GM21381 (cell line): Measurements from ENCODE around the gene RNU11.
"Not testable (repeated sequence)": the region's sequence is repeated elsewhere in the genome, so short reads cannot be mapped to it uniquely, and the experiment has no call there.

Source experiments
- ATAC-seq: cut with Tn5 transposase; IDR thresholded peaks from one replicate; pipeline ENCODE4 v1.9.1; 2021; ENCODE audit warnings: mild to moderate bottlenecking, moderate library complexity; ENCODE audit not compliant: unreplicated experiment

The RNU11 gene

GRCh38 chr1:28648474-28649198 is at the start of gene RNU11:
TSS of gene RNU11 (plus strand) at chr1:28648600.
- ATAC-seq: peak; percentile 71

DNA sequence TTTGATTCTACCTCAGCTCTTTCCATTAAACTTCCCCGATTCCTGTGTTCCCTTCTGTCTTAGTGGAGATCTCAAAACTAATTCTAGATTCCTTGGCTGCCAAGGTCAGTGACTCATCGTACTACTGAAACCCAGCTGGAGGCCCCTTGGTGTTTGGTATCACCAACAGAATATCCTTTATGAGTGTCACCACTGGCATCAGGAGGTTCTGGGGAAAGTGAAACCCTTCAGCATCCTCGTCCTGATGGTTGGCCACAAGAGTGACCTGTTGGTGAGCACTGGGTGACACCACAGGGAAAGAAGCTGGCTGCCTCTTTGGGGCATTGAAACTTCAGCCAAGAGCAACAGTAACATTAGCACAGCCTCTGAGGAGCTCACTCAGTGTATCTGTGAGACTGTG is 46.7 kb upstream of the RNU11 start:
- no peak for ATAC-seq

DNA sequence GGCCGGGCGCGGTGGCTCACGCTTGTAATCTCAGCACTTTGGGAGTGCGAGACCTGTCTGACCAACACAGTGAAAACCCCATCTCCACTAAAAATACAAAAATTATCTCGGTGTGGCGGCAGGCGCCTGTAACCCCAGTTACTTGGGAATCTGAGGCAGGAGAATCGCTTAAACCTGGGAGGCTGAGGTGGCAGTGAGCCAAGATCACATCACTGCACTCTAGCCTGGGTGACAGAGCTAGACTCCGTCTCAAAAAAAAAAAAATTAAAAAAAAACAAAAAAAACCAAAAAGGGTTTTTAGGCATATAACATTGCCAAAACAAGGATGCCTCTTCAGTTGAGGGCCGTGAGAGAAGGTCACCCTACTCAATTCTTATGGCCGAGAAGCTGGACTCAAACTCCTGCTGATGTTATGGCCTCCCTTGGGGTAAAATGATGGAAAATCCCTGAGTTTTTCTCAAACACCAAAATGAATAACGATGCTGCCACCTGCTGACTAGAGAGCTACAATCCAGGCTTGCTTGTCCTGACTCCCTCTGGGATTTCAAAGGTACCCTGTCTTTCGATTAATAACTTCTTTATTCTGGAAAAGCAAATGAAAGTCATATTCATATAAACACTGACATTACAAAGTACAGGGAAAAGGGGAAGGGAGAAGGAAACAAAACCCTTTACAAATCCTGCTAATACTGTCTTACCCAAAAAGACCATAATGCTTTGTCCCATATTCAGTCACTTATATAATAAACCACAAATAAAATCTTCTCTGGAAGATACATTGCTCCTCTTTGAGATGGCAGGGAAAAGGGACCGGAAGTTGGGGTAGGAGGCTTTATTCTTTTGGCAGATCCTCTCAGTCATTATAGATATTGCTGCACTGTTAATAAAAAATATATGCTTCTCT is 45.6 kb upstream of the RNU11 start:
- ATAC-seq: no peak

DNA sequence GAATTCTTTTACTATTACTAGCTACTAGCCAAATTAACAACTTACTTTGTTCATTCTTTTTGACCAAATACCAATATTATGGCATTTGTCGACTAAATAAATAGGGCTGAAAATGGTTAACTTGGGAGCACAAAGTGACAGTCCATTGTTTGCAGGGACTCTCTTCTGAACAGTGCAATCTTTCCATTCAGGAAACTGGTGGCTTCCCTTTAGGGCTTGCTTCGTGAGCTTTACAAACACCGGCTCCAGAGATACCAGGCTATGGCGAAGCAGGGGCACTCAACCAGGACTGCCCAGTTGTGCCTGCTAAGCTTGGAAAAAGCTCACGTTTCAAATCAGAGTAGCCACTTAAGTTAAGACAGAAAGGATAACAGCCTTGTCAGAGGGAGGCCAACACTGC is 44.0 kb upstream of the RNU11 start:
- ATAC-seq: no peak

- no peak for ATAC-seq
Observed at GRCh38 chr1:28604962-28605361, 43.4 kb upstream of the RNU11 start.

DNA sequence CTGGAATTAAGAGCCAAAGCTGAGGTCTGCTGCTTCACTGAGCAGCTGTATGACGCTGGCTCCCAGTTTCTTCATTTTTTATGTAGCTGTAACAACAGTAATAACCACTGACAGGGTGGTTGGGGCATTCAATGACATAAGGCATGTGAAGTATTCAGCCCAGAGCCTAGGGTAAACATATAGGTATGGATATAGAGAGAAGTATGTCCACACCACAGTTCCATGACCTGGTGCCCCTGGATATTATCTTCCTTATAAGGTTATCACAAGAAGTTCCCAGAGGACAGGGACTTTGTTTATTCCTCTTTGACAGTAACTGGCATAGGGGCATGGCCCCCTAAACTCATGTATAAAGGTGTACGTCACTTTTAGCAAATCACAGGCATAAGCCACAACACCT is 41.6 kb upstream of the RNU11 start:
- ATAC-seq: no peak

GRCh38 chr1:28613175-28613574 is 35.2 kb upstream of the RNU11 start:
- no peak for ATAC-seq

- no peak for ATAC-seq
Observed at GRCh38 chr1:28631713-28632112, 16.7 kb upstream of the RNU11 start.

DNA sequence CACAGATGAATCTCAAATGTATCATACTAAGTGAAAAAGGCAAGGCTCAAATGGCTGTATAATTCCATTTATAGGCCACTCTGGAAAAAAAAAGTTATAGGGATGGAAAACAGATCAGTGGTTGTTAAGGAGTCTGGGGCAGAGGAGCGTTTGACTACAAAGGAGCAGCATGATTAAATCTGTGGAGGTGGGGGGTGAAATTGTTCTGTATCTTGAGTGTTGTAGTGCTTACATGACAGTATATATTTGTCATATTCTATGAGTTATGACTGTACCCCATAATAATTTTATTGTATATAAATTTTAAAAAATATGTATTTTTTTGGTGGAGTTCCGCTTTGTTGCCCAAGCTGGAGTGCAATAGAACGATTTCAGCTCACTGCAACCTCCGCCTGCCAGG is 15.8 kb upstream of the RNU11 start:
- no peak for ATAC-seq

- no peak for ATAC-seq
Observed at GRCh38 chr1:28640766-28641165, 7.6 kb upstream of the RNU11 start.

DNA sequence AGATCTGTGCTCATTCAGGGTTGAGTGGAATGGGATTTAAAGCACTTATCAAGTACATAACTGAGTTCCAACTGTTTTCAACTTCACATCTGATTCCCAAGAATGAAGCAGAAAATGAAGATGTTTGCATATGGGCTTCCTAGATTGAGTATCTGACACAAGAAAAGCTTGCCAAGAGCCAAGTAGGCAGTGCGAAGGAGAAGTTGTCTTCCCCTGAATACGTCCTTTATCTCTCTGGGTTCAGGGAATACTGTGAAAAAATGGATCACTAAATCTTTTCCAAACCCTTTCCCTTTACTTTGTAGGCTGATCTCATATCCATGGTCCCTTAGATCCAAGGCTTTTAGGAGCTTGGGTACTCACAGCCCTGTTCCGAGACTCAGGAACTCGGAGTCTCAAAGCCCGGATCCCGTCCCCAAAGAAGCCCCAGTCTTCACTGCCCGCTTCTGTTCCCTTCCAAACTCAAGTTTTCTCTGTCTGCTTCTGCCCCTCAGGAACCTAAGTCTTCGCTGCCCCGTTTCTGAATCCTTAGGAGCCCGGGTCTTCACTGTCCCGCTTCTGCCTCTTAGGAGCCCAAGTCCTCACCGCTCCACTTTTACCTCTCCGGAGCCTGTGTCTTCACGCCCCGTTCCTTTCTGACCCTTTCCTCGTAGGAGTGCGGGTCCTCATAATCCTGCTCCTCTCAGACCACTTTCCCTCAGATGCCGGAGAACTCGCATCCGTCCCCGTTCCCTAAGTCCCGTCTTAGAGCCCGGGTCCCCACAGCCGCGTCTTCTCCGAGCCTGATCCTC is 6.1 kb upstream of the RNU11 start:
- no peak for ATAC-seq

DNA sequence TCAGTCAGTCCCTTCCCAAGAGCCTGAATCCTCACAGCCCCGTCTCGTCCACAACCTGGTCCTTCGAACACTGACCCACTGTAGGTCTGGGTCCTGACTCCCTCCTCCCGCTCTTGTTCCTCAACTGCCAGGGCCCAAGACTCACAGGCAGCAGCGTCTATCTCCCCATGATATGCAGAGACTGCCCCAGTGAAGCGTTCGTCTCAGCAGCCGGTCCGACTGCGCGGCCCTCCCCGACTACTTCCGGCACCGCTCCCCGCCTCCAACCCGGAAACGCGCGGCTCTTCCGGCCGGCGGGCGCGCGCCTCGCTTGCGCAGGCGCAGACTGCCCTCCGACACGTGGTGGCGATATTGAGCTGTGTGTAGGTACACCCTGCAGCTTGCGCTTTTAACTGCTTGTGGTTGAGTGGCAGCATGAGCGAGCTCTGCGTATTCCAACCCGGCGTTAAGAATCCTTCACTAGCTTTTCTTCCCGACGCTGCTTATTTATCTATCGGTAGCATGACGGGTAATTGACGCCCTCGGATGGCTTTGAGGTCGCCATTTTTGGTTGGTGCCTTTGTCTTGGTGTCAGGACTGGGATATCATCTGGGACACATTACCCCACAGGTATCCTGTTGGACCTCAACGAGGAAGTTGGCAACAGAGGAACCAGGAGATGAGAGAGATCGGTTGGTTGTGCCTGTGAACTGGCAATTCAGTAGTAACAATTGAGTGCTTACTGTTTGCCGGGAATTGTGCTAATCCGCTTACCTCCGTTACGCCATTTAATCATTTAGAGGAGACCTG is 5.4 kb upstream of the RNU11 start, which contains the start of gene TAF12:
TAF12 (minus strand) TSS at position 221 of the 789 bp plus-strand sequence. CDS start 20,986 bp downstream, outside the sequence.
- peak; percentile 77 for ATAC-seq

DNA sequence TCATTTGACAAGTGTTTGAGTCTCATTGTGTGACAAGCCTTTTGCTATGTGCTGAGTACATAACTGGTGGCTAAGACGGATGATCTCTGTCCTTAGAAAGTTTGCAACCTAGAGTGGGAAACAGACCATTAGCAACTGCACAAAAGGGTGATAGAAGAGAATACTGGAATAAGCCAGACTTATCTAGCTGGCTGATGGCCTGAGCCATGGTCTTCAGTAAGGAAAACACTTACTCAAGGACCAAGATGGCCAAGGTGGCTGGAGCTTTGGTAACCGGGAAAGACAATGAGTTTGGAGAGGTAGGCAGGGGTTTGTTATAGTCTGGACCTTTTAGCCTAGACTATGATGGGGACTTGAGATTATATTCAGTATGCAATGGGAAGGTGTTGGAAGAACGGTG is 3.9 kb upstream of the RNU11 start:
- ATAC-seq: no peak

GRCh38 chr1:28645406-28645805 is 3.0 kb upstream of the RNU11 start:
- not testable (repeated sequence) for ATAC-seq

DNA sequence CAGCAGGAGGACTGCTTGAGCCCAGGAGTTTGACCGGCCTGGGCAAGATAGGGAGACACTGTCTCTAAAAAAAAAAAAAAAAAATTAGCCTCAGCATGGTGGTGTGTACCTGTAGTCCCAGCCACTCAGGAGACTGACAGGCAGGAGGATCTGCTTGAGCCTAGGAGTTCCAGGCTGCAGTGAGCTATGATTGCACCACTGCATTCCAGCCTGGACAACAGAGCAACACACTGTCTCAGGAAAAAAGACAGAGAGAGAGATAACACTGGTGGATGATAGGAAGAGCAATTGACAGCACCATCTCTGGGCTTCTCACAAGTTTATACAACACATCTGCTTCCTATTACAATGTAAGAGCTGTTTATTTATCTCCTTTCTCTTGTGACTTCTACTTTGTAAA is 2.4 kb upstream of the RNU11 start:
- ATAC-seq: no peak

- ATAC-seq: peak; percentile 61
Observed at GRCh38 chr1:28648008-28648473, 359 bp upstream of the RNU11 start.

DNA sequence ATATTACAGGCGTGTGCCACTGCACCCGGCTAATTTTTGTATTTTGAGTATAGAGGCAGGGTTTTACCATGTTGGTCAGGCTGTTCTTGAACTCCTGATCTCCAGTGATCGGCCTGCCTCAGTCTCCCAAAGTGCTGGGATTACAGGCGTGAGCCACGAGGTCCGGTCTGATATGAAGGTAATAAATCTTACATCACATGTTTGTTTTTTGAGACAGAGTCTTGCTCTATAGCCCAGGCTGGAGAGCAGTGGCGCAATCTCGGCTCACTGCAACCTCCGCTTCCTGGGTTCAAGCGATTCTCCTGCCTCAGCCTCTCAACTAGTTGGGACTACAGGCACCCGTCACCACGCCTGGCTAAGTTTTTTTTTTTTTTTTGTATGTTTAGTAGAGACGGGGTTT is 4.7 kb downstream of the RNU11 start:
- not testable (repeated sequence) for ATAC-seq

DNA sequence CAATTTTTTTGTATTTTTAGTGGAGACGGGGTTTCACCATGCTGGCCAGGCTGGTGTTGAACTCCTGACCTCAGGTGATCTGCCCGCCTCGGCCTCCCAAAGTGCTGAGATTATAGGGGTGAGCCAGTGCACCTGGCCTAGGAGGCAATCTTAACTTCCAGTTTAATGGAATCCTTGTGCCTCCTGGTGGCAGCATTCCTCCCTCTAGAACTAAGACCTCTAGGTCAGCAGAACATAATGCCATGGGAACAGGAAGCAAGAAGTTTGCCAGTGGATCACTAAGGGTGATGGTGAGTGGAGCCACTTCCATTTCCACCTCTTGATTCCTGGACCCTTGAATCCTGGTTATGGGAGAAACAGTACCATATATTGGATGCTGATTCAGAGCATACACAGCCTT is 5.5 kb downstream of the RNU11 start:
- ATAC-seq: not testable (repeated sequence)

DNA sequence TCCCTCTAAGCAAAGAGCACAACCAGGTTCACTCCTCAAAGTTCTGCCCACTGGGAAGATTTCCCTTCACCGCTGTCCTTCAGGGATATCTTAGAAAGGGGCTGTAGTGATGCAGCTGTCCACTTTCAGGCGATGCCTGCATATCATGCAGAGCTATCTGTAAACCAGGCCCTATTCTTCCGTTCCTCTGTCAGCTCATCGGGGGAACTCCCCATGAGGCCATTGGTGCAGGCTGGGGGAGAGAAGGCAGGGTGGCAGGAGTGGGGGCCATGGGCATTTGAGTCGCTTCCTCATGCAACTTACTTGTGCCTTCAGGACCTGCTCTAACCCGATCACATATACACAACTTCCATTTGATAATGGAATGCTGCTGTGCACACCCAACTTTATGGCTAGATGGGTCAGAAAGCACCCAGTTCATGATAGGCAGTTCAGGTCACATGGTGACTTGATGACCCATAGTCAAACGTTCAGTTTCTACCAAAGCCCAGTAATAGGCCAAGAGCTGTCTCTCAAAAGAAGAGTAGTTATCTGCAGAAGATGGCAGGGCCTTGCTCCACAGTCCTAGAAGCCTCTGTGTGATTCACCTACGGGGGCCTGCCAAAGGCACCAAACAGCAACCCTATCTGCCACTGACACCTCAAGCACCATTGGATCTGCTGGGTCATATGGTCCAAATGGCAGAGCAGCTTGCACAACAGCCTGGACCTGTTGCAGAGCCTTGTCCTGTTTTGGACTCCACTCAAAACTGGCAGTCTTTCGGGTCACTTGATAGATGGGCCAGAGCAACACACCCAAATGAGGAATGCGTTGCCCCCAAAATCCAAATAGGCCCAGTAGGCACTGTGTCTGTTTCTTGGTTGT is 7.3 kb downstream of the RNU11 start:
- not testable (repeated sequence) for ATAC-seq
